IMR-90 (cell line): ENCODE data around the gene CALHM3. TPM values are rescaled to one million over a fixed set of nuclear protein-coding genes. Genes with fewer than 3 reads are reported as not detected.

Experiments
- ATAC-seq: fragments of 200-7000 bp; cut with Tn5 transposase; 2 replicates; pipeline ENCODE4 v1.9.1; 2020; ENCODE audit warnings: low read depth, mild to moderate bottlenecking, moderate library complexity
- BruUV-seq: library from RNA; stranded (reverse); fragments of 400-500 nt; replicated peaks from 2 replicates; lab custom pipeline; 2021; lab: Mats Ljungman, UMichigan
- CTCF ChIA-PET: fragments of 300-600 bp; formaldehyde crosslinking; extraction: SDS; loops from one replicate; lab custom pipeline; 2021; ENCODE audit warnings: antibody characterized with exemption; lab: Yijun Ruan, JAX
- POLR2A ChIA-PET: fragments of 300-600 bp; sonication (Branson Sonifier 250); formaldehyde crosslinking; loops from one replicate; lab custom pipeline; 2022; ENCODE audit warnings: antibody characterized with exemption; ENCODE audit not compliant: unreplicated experiment; lab: Charles Lee
- DNase-seq: peaks from one replicate; pipeline ENCODE4 v3.0.0; 2013
- H2AFZ ChIP-seq: replicated peaks from 2 replicates; pipeline ENCODE3; 2013; ENCODE audit warnings: low read length, mild to moderate bottlenecking; ENCODE audit not compliant: poor library complexity
- H2AK5ac ChIP-seq: 2 replicates; pipeline ENCODE4 v1.6.1; 2013; ENCODE audit warnings: low read depth, low read length, inconsistent platforms
- H2AK9ac ChIP-seq: replicated peaks from 2 replicates; pipeline ENCODE3; 2013; ENCODE audit warnings: mild to moderate bottlenecking, low read depth, low read length, moderate library complexity; ENCODE audit not compliant: poor library complexity
- H2BK120ac ChIP-seq: 2 replicates; pipeline ENCODE4 v1.6.1; 2013; ENCODE audit warnings: low read depth, low read length, inconsistent platforms
- H2BK15ac ChIP-seq: 3 replicates; pipeline ENCODE4 v1.6.1; 2013; ENCODE audit warnings: low read depth, low read length, inconsistent platforms
- H2BK20ac ChIP-seq: 2 replicates; pipeline ENCODE4 v1.6.1; 2013; ENCODE audit warnings: low read depth, mild to moderate bottlenecking, inconsistent platforms, low read length, moderate library complexity
- H2BK5ac ChIP-seq: 2 replicates; pipeline ENCODE4 v1.6.1; 2013; ENCODE audit warnings: mild to moderate bottlenecking, low read depth, low read length, inconsistent platforms; ENCODE audit not compliant: poor library complexity, severe bottlenecking
- H3K14ac ChIP-seq: replicated peaks from 2 replicates; pipeline ENCODE4 v1.6.1; 2013; ENCODE audit warnings: low read depth, low read length, inconsistent platforms
- H3K18ac ChIP-seq: 2 replicates; pipeline ENCODE4 v1.6.1; 2013; ENCODE audit warnings: low read depth, low read length, control low read depth
- H3K23ac ChIP-seq: 2 replicates; pipeline ENCODE4 v1.6.1; 2013; ENCODE audit warnings: low read depth, low read length, inconsistent platforms
- H3K27ac ChIP-seq: 2 replicates; pipeline ENCODE4 v1.5.1; 2013; ENCODE audit warnings: mild to moderate bottlenecking, control low read depth, low read length; ENCODE audit not compliant: insufficient read depth
- H3K27me3 ChIP-seq: 2 replicates; pipeline ENCODE4 v1.6.1; 2013; ENCODE audit warnings: low read length; ENCODE audit not compliant: control insufficient read depth, insufficient read depth
- H3K36me3 ChIP-seq: 2 replicates; pipeline ENCODE4 v1.6.1; 2013; ENCODE audit warnings: low read length, mixed read lengths; ENCODE audit not compliant: control insufficient read depth, insufficient read depth
- H3K4ac ChIP-seq: 2 replicates; pipeline ENCODE4 v1.6.1; 2013; ENCODE audit warnings: low read depth, low read length, inconsistent platforms
- H3K4me1 ChIP-seq: 2 replicates; pipeline ENCODE4 v1.6.1; 2013; ENCODE audit warnings: low read length, mixed read lengths; ENCODE audit not compliant: control insufficient read depth, insufficient read depth
- H3K4me2 ChIP-seq: 2 replicates; pipeline ENCODE4 v1.6.1; 2013; ENCODE audit warnings: low read depth, mild to moderate bottlenecking, control low read depth, low read length, moderate library complexity
- H3K4me3 ChIP-seq: 2 replicates; pipeline ENCODE4 v1.5.1; 2013; ENCODE audit warnings: low read depth, mild to moderate bottlenecking, control low read depth, low read length, moderate library complexity; ENCODE audit not compliant: insufficient read depth
- H3K56ac ChIP-seq: 2 replicates; pipeline ENCODE4 v1.6.1; 2013; ENCODE audit warnings: low read length, inconsistent platforms; ENCODE audit not compliant: insufficient read depth; ENCODE audit errors: extremely low read depth
- H3K79me1 ChIP-seq, 2 experiments: 2 replicates each; pipeline ENCODE4 v1.6.1; 2013; ENCODE audit warnings: low read length in 2 of 2, inconsistent platforms in 1 of 2, low read depth in 1 of 2
- H3K9ac ChIP-seq: 2 replicates; pipeline ENCODE4 v1.6.1; 2013; ENCODE audit warnings: low read depth, low read length, control low read depth
- H3K9me1 ChIP-seq: 2 replicates; pipeline ENCODE4 v1.6.1; 2013; ENCODE audit warnings: low read length, inconsistent platforms; ENCODE audit not compliant: insufficient read depth
- H3K9me3 ChIP-seq: 2 replicates; pipeline ENCODE4 v1.6.1; 2013; ENCODE audit warnings: low read length; ENCODE audit not compliant: control insufficient read depth, insufficient read depth
- H4K20me1 ChIP-seq: 2 replicates; pipeline ENCODE4 v1.6.1; 2013; ENCODE audit warnings: low read length, inconsistent platforms; ENCODE audit not compliant: insufficient read depth
- H4K5ac ChIP-seq: 2 replicates; pipeline ENCODE4 v1.6.1; 2013; ENCODE audit warnings: mild to moderate bottlenecking, low read depth, low read length, control low read depth
- H4K8ac ChIP-seq, 2 experiments: 2 replicates each; pipeline ENCODE4 v1.6.1; 2013; ENCODE audit warnings: low read depth in 2 of 2, low read length in 2 of 2, control low read depth in 1 of 2, inconsistent platforms in 1 of 2
- H4K91ac ChIP-seq: 2 replicates; pipeline ENCODE4 v1.6.1; 2013; ENCODE audit warnings: low read depth, low read length, inconsistent platforms; ENCODE audit not compliant: insufficient read depth
- MAFK ChIP-seq: IDR thresholded peaks from 2 replicates; pipeline ENCODE4 v1.6.1; 2012; ENCODE audit warnings: low read depth, low read length, improper control_type of control experiment
- NFE2L2 ChIP-seq: fragments of 150-350 bp; IDR thresholded peaks from 2 replicates; pipeline ENCODE4 v1.6.1; 2016; ENCODE audit warnings: low read depth, mild to moderate bottlenecking, low read length
- RCOR1 ChIP-seq: IDR thresholded peaks from 2 replicates; pipeline ENCODE4 v1.6.1; 2012; ENCODE audit warnings: mild to moderate bottlenecking, low read length, improper control_type of control experiment; ENCODE audit not compliant: insufficient replicate concordance
- WGBS, 2 experiments: methylation state at CpG; one replicate each; pipeline versions ENCODE4 v1.1.5 to v1.1.7; 2013; ENCODE audit warnings: missing lambda C conversion rate in 2 of 2; ENCODE audit not compliant: insufficient read length in 1 of 2; ENCODE audit errors: extremely low coverage in 2 of 2; 5-methylcytosine and 5-hydroxymethylcytosine counted together
- dilution Hi-C: fragments of 300-500 bp; cut with HindIII; formaldehyde crosslinking; loops from one replicate; pipeline ENCODE4 v1.14.3; 2018; ENCODE audit warnings: low sequenced_read_pairs; ENCODE audit not compliant: unreplicated experiment
- in situ Hi-C: fragments of 300-500 bp; cut with MboI; formaldehyde crosslinking; loops from 3 replicates; pipeline ENCODE4 v1.14.3; 2019; ENCODE audit warnings: low sequenced_read_pairs, inconsistent platforms, mixed read lengths
- intact Hi-C: fragments of 100-400 bp; cut with micrococcal nuclease; formaldehyde crosslinking; loops from 2 replicates; pipeline ENCODE4 v1.10.0; 2022
- polyA plus RNA-seq, 3 experiments: library from polyadenylated mRNA; depleted of rRNA; stranded (reverse); fragments of >200 nt; gene quantifications; 2 replicates each; pipeline ENCODE4 v1.2.3, GENCODE V29; 2012; ENCODE audit warnings: low replicate concordance in 1 of 3
- total RNA-seq: library from RNA; depleted of rRNA; stranded (reverse); fragments of >200 nt; gene quantifications from 2 replicates; pipeline ENCODE4 v1.2.3, GENCODE V29; 2012

The CALHM3 gene
- total and polyA plus RNA-seq, 2 of the 4 experiments (the other 2 are of a cell fraction), result not detected

- Histone ChIP-seq H3K9me3 (no peaks in the 10 kb centered on the region), H3K27me3 (no peaks in the 10 kb centered on the region), H3K36me3 (peaks cover 13% of the 10 kb centered on the region), H3K4ac (peak within 1 kb of the TSS; percentile 87), H3K27ac (peak within 1 kb of the TSS; percentile 25; the same call in 1 of the 2 replicates), H3K4me1 (peaks cover 11% of the 10 kb centered on the region; the same call in 1 of the 2 replicates), H2AK5ac (peak within 1 kb of the TSS; percentile 94), H2AFZ (peak within 1 kb of the TSS; percentile 98), H3K4me3 (peak within 1 kb of the TSS; percentile 49), H2BK120ac (peak within 1 kb of the TSS; percentile 46), H3K9me1 (peaks cover 8% of the 10 kb centered on the region), H2BK5ac (no peak within 1 kb of the TSS), H2BK20ac (no peak within 1 kb of the TSS), H3K56ac (no peak within 1 kb of the TSS), H4K91ac (peak within 1 kb of the TSS; percentile 82), H4K8ac (peak within 1 kb of the TSS; percentile 61 to 93; a peak in 3 of 4 replicates), H4K20me1 (peaks cover 9% of the 10 kb centered on the region; the same call in 1 of the 2 replicates), H4K5ac (peak within 1 kb of the TSS; percentile 92), H3K79me1 (peaks cover 0 to 34% of the 10 kb centered on the region in 2 experiments; a peak in 1 of 4 replicates), H2BK15ac (peak within 1 kb of the TSS; percentile 35; the same call in 1 of the 3 replicates), H3K14ac (peak within 1 kb of the TSS; percentile 90), H3K23ac (peak within 1 kb of the TSS; percentile 79), H3K4me2 (peak within 1 kb of the TSS; percentile 86), H3K18ac (peak within 1 kb of the TSS; percentile 71; the same call in 1 of the 2 replicates), H3K9ac (peak within 1 kb of the TSS; percentile 43), H2AK9ac (peak within 1 kb of the TSS; percentile 99)
- WGBS, 2 experiments, result 8% methylated on average over 10 of the region's 32 CpGs; no CpG with 5 or more reads in 1 of the 2 experiments
- dilution Hi-C loops, result no loop called here
- BruUV-seq, result no TSS peak
- TF ChIP-seq RCOR1 (no peak), MAFK (no peak), NFE2L2 (no peak)
- CTCF ChIA-PET, result no interaction called here
- in situ Hi-C loops, result no loop called here
- intact Hi-C loops, result no loop called here
- DNase-seq (peak; percentile 41), ATAC-seq (peak; percentile 81)
- POLR2A ChIA-PET, result no interaction called here
These were observed 27.1 kb downstream of the CALHM3 start, which contains the start of gene CALHM2 for GRCh38 chr10:103451831-103452505. TSS of gene CALHM2 (minus strand) at chr10:103452370. CDS start at chr10:103449941, 2,429 bp downstream.
